AG09319 (cell line): ENCODE results near the gene ICOSLG.

Source experiments
- DNase-seq: peaks from one replicate; pipeline ENCODE4 v3.0.0-alpha.2; 2010; ENCODE audit warnings: low read depth; ENCODE audit errors: extremely low read depth
- CTCF ChIP-seq: IDR thresholded peaks from 2 replicates; pipeline ENCODE4 v1.5.1; 2011; ENCODE audit warnings: low read depth, mild to moderate bottlenecking, inconsistent platforms, low read length, moderate library complexity

The ICOSLG gene

GRCh38 chr21:44262338-44263056, 21.8 kb upstream of the ICOSLG start:
- no peak for TF ChIP-seq CTCF
- no peak for DNase-seq

- no peak for TF ChIP-seq CTCF
- no peak for DNase-seq
These were observed 21.0 kb upstream of the ICOSLG start, which contains the start of gene DNMT3L for GRCh38 chr21:44261675-44262295. Gene DNMT3L (minus strand): TSS chr21:44261897. CDS start chr21:44261259, 638 bp downstream.

GRCh38 chr21:44260791-44261631, 20.3 kb upstream of the ICOSLG start:
- no peak for DNase-seq
- no peak for TF ChIP-seq CTCF

- no peak for DNase-seq
- no peak for TF ChIP-seq CTCF
These were observed 19.3 kb upstream of the ICOSLG start for GRCh38 chr21:44260066-44260465.

- no peak for TF ChIP-seq CTCF
- DNase-seq: no peak
These were observed 18.5 kb upstream of the ICOSLG start for GRCh38 chr21:44259082-44259705.

- TF ChIP-seq CTCF: no peak
- no peak for DNase-seq
These were observed 17.4 kb upstream of the ICOSLG start for GRCh38 chr21:44258056-44258725.
